ENCODE results near the gene PPARD.

GRCh38 chr6:35295521-35296315 is 46.6 kb upstream of the PPARD start:
- TF ChIP-seq CTCF (IDR thresholded peaks at IDR 0.05; ENCODE audit: low read depth, low read length) (no peak), MYC (IDR thresholded peaks at IDR 0.05; ENCODE audit: low read depth, low read length) (no peak)
